Effector memory CD4-positive, alpha-beta T cell (primary cell): ENCODE measurements around the gene GLYATL1.
"Not testable (repeated sequence)": the region's sequence is repeated elsewhere in the genome, so short reads cannot be mapped to it uniquely, and the experiment has no call there.

Source experiments
- DNase-seq, 3 donors: peaks; one replicate each; pipeline ENCODE4 v3.0.0-alpha.2; 2020
- H3K27ac ChIP-seq: 2 replicates; pipeline ENCODE4 v1.7.0; 2013; ENCODE audit warnings: mild to moderate bottlenecking, low read length, moderate library complexity; ENCODE audit not compliant: insufficient read depth, poor library complexity, severe bottlenecking
- H3K27me3 ChIP-seq: replicated peaks from 2 replicates; pipeline ENCODE4 v1.7.0; 2013; ENCODE audit warnings: mild to moderate bottlenecking, low read length; ENCODE audit not compliant: insufficient read depth, control insufficient read depth, poor library complexity, severe bottlenecking
- H3K36me3 ChIP-seq: 2 replicates; pipeline ENCODE4 v1.7.0; 2013; ENCODE audit warnings: mild to moderate bottlenecking, low read length, moderate library complexity; ENCODE audit not compliant: control insufficient read depth, insufficient read depth
- H3K4me1 ChIP-seq: 2 replicates; pipeline ENCODE4 v1.7.0; 2013; ENCODE audit warnings: low read length, mild to moderate bottlenecking; ENCODE audit not compliant: control insufficient read depth, insufficient read depth, poor library complexity, severe bottlenecking
- H3K4me3 ChIP-seq: 2 replicates; pipeline ENCODE4 v1.7.0; 2013; ENCODE audit warnings: low read length, low read depth, mild to moderate bottlenecking; ENCODE audit not compliant: insufficient read depth, poor library complexity, severe bottlenecking
- H3K9me3 ChIP-seq: 2 replicates; pipeline ENCODE4 v1.7.0; 2013; ENCODE audit warnings: mild to moderate bottlenecking, low read length, moderate library complexity; ENCODE audit not compliant: control insufficient read depth

GLYATL1 gene

GRCh38 chr11:58980159-58980843, 41.0 kb downstream of the GLYATL1 start:
- H3K9me3 ChIP-seq = no peaks in the 10 kb centered on the region
- H3K4me3 ChIP-seq = no peak overlapping the region
- no peaks in the 10 kb centered on the region for H3K4me1 ChIP-seq
- DNase-seq = no peak
- no peaks in the 10 kb centered on the region for H3K36me3 ChIP-seq
- H3K27me3 ChIP-seq = no peaks in the 10 kb centered on the region
- no peak overlapping the region for H3K27ac ChIP-seq

DNA sequence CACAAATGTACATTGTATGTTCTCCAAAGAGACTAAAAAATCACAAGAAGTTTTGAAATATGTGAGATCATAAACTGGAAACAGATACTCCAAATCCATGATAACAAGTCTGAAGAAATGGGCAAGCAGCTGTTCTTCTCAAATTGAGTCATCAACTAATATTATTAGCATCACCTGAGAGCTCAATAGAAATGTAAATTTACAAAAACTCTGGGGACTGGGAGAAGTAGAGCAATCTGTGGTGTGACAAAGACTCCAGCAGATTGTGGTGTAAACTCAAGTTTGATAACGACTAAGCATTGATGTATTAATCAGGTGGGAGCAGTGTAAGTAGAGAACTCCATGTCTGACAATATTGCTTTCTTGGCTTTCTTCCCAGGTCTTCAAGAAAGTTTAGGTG, 53.2 kb downstream of the GLYATL1 start:
- no peak for DNase-seq
- Histone ChIP-seq H3K4me1 (no peaks in the 10 kb centered on the region), H3K9me3 (no peaks in the 10 kb centered on the region), H3K27ac (no peak overlapping the region), H3K36me3 (no peaks in the 10 kb centered on the region), H3K4me3 (no peak overlapping the region), H3K27me3 (no peaks in the 10 kb centered on the region)

- H3K36me3 ChIP-seq = no peaks in the 10 kb centered on the region
- no peak overlapping the region for H3K4me3 ChIP-seq
- no peaks in the 10 kb centered on the region for H3K4me1 ChIP-seq
- H3K27me3 ChIP-seq = no peaks in the 10 kb centered on the region
- no peak overlapping the region for H3K27ac ChIP-seq
- no peak for DNase-seq
- no peaks in the 10 kb centered on the region for H3K9me3 ChIP-seq
These were observed 54.9 kb downstream of the GLYATL1 start for GRCh38 chr11:58994171-58994570.

DNA sequence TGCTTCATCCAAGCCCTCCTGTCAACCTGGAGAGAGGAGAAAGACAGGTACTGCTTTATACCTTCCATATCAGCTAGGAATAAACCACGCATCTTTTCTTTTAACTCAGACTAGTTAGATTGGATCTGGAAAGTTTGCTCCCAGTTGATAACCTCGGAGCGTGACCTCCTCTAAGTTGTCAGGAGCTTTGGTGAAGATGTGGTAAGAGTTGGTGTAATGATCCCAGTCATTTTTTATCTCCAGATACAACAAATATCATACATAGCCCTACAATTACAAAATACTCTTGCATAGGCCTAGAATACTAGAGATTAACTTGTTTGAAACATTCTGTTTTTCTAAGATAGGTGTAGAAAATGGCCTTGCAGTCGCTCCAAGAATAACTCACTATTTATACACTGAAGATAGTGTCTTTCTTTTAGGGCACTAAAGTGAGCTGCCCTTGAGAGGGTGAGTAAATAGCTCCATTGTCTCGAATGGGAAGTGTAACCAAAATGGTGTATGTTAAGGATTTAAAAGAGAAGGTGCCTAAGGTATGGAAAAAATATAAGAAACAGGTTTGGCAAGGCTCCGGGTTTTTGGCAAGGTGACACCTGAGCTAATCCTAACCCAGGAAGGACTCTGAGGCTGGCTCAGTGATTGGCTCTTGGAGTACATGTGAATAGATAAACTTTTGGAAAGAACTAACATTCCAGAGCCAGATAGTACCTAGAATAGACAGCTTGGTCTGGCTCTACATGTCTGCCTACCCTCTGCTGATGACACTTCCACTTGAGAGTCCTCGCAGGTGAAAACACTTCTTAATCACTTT, 59.4 kb downstream of the GLYATL1 start:
- no peak for DNase-seq
- Histone ChIP-seq H3K4me3 (no peak overlapping the region), H3K9me3 (no peaks in the 10 kb centered on the region), H3K27me3 (no peaks in the 10 kb centered on the region), H3K4me1 (no peaks in the 10 kb centered on the region), H3K36me3 (no peaks in the 10 kb centered on the region), H3K27ac (no peak overlapping the region)

DNA sequence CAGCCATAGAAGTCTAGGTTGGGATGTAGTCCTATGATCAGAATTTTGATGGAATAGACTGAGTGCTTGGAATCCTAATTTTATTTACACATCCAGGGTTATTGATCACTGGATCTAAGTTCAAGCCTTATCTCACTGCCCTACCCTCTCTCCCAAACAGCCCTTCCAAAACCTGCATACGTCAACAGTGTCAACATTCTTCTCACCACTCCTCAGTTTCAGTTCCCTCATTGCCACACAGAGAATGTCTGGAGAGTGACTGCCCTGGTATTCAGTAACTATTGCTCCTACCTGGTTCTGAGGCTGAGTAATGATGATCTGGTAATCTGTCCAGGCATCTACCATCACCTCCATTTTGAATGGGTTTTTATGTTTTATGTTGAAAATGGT, 60.0 kb downstream of the GLYATL1 start:
- Histone ChIP-seq H3K9me3 (no peaks in the 10 kb centered on the region), H3K27me3 (no peaks in the 10 kb centered on the region), H3K4me1 (no peaks in the 10 kb centered on the region), H3K4me3 (no peak overlapping the region), H3K36me3 (no peaks in the 10 kb centered on the region), H3K27ac (no peak overlapping the region)
- DNase-seq = no peak

DNA sequence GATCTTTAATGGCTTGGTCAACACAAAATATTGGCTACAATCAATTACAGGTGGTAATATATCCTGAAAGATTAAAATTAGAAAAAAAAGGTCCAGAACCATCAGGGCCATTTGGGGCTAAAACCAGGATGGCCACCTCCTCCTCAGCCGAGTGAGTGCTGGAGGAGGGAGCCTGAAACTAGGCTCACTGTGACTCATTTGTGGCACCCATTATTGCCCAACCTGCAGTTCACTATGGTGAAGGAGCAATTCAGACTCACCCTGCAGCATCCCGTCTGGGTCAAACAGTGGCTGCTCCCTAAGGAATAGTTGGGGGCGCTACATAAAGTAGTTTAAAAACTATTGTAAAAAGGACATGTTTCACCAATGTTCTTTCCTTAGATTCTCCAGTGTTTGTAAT, 60.7 kb downstream of the GLYATL1 start:
- H3K27ac ChIP-seq = no peak overlapping the region
- no peaks in the 10 kb centered on the region for H3K36me3 ChIP-seq
- H3K9me3 ChIP-seq = no peaks in the 10 kb centered on the region
- H3K27me3 ChIP-seq = no peaks in the 10 kb centered on the region
- DNase-seq = no peak
- no peaks in the 10 kb centered on the region for H3K4me1 ChIP-seq
- H3K4me3 ChIP-seq = no peak overlapping the region

DNA sequence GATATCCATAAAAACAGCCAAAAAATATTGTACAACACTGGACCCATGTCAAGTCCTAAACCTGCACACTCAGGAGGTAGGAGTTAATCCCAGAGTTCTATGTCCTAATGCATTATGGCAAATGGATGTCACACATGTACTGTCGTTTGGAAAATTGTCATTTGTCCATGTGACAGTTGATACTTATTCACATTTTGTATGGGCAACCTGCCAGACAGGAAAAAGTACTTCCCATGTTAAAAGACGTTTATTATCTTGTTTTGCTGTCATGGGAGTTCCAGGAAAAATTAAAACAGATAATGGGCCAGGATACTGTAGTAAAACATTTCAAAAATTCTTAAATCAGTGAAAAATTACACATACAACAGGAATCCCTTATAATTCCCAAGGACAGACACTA, 62.7 kb downstream of the GLYATL1 start:
- H3K4me1 ChIP-seq, DNase-seq, H3K27ac ChIP-seq, H3K27me3 ChIP-seq, H3K9me3 ChIP-seq, H3K36me3 ChIP-seq, H3K4me3 ChIP-seq: not testable (repeated sequence)
